T-helper 1 cell treated with Interleukin-12 subunit alpha and Interleukin-12 subunit beta and Interleukin-4 antibody, amounts not matched to agents 30 ng/mL and 1 ng/mL, for 36 hours (primary cell): ENCODE results near the gene GSG1L. TPM values are rescaled to one million over a fixed set of nuclear protein-coding genes. Genes with fewer than 3 reads are reported as not detected.

Experiments used
- intact Hi-C: fragments of 100-400 bp; cut with micrococcal nuclease; formaldehyde crosslinking; loops from one replicate; pipeline ENCODE4 v1.15.1; 2024
- total RNA-seq: library from RNA; stranded (reverse); gene quantifications from 2 replicates; pipeline ENCODE4 v1.2.3, GENCODE V29; 2022

Gene GSG1L
- total RNA-seq, 1 donor from 2014 or later, result not detected

DNA sequence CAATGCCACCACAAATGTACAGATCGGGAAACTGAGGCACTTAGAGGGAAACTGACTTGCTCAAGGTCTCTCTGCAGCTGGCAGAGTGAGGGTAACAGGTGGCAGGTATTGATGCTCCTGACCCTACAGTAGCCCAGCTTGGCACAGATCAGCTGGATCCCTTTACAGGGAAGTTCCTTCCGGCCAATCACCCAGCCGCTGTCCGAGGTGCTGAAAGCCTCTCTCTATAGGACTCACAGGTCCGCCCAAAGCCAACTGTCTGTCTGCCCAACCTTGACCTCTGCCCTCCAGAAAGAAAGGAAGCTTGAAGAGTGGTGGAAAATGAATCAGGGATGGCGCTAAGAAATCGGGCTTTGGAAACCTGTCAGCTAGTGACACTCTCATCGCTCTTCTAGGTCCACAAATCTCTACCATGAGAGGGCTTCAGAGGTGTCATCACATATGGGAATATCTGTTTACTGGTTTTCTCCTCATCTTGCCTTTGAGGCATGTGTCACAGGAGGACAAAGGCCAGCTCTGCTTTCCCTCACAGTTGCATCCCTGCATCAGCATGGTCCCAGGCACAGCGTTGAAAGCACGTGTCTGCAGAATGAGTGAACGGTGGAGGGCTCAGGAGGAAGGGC, 267.4 kb downstream of the GSG1L start:
- intact Hi-C loops, result no loop called here

- intact Hi-C loops, result no loop called here
Observed at GRCh38 chr16:27793249-27793622, 270.3 kb downstream of the GSG1L start.

DNA sequence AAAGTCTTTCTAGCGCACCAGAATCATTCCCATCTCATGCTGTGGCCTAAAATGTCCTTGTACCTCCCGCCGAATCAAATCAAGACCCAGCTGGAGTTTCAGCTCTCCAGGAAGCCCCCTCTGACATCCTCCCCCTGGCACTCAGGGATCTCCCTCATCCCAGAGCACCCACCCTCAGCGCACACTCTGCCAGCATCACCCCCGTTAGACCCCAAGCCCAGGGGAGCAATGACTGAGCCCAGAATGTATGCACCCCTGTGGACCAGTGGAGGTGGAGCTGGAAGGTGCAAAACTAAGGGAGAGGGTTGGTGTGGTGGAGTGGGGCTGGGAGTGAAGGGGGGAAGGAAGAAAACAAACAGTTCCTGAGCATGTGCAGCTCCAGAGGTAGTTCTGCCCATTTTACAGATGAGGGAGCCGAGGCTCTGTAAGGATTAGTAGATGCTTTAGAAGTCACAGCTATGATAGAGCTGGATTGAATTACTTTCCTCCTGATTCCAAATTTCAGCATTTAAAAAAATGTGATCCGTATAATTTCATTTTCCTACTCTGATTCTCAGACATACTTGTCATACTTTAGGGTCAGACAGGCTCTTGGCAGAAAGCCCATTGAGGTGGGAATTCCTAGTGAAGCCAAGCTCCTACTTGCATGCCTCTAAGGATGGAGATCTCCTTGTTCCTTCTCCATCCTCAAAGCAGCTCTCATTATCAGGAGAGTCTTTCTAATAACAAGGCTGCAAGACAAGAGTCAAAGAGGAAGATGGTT, 270.8 kb downstream of the GSG1L start:
- intact Hi-C loops, result no loop called here

DNA sequence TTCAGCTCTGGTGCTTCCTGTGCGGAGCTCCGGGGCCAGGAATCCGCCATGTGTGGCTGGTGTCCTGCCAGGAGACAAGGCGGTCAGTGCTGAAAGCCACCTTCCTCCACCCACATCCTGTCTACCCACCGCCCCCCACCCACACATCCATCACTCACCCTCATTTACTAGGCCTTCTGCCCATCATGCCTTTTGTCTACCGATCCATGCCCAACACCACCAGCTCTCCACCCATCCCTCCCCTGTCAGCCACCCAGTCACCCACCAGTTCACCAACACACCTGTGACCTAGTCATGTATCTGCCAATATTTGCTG, 272.2 kb downstream of the GSG1L start:
- intact Hi-C loops, result no loop called here

DNA sequence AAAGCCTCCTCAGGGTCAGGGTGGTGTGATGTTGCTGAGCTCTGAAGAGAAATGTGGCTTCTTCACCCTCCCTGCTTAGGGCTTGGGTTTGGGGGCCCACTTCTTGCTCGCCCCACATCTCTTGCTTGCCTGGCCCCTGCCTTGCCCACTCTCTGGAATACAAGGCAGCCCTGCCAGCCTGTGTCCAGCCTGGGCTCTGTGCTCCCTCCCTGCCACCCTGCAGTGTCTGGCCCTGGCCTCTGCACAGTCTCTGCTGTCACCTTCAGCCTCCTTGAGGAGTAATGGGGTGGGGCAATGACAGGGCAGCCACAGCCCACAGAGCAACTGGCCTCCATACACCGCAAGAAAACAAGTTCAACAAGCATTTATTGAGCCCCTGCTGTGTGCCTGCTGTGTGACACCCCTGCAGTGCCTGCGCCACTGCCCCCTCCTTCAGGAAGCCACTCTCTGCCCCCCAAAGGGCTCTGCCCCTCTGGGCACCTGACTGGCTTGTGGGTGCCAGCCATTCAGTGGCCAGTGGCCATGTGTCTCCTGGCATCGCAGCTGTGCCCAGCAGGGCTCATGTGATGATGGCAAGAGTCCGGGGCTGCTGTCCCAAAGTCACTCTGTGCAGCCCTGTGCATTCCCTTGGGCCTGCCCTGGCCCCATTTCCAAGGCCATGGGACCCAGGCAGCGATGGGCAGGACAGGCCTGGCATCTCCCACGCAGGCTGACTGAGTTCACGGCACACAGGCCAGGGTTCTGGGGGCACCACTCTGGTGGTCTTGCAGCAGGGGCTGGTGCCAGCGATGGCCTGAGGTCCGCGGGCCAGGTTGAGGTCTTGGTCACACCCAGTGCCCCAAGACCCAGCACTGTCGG, 272.7 kb downstream of the GSG1L start:
- intact Hi-C loops, result no loop called here

DNA sequence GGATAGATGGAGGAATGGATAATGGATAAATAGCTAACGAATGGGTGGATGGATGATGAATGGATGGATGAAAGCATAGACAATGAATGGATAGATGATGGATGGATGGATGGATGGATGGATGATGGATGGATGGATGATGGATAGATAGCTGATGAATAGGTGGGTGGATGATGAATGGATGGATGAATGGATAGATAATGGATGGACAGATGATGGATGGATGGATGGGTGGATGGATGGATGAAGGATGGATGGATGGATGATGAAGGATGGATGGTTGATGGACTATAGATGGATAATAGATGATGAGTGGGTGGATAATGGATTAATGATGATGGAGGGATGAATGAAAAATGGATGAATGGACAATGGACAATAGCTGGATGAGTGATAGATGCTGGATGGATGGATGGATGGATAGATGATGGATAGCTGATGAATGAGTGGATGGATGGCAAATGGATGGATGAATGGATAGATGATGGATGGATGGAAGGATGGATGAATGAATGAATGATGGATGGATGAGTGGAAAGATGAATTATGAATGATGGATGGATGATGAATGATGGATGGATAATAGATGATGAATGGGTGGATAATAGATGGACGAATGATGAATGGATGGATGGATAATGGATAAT, 273.8 kb downstream of the GSG1L start:
- intact Hi-C loops, result no loop called here

DNA sequence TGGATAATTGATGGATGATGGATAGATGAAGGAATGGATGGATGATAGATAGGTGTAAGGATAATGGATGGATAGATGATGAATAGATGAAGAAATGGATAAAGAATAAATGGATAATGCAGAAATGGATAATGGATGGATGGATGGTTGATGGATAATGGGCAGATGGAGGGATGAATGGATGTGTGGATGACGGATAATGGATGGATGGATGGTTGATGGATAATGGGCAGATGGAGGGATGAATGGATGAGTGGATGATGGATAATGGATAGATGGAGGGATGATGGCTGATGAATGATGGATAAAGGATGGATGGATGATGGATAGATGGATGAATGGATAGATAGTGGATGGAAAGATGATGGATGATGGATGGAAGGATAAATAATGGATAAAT, 274.4 kb downstream of the GSG1L start:
- intact Hi-C loops, result no loop called here

DNA sequence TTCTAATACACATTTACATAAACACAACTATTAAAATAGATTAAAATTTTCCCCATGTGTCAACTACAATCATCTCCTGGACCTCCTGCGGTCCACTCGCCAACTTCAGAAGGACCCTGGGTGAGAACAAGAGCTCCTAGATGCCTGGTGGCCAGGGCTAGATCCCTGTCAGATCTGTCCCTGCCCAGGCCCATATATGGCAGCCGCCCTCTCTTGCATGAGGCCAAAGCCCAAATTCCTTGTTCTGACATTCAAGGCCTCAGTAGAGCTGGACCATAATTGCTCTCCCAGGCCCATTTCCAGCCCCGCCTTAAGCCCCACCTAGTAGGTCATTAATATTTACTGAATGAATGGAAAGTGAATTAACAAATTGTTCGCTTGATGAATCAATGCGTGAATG, 275.8 kb downstream of the GSG1L start:
- intact Hi-C loops, result no loop called here

DNA sequence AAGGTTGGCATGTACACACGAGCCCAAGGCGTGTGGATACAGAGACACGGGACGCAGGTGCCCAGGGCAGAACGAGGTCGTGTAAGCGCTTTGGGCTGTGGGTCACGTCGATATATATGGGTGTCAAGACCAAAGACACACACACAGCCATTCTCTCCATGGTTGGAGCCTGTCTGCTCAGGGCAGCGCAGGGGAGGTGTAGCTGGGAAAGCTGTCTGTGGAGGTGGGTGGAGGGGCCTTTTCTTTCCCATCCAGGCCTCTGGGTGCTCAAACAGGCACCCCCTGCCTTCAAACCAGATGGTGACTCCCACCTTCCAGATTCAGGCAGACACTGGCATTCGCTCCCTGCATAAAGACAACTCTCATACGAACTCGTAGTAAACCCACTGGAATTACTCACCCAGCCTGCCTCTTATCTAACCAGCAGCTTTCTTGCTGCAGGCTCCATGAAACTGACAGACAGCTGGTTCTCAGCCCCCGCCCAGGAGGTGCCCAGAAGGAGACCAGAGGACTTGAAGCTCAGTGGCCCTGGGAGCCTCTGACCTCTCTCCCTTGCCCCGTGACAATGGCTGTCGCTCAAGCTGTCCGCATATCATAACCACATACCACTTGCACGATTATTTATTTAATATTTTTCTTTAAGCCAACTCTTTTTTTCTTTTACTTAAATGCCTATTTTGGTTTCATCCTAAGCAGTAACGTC, 276.4 kb downstream of the GSG1L start:
- intact Hi-C loops, result no loop called here

DNA sequence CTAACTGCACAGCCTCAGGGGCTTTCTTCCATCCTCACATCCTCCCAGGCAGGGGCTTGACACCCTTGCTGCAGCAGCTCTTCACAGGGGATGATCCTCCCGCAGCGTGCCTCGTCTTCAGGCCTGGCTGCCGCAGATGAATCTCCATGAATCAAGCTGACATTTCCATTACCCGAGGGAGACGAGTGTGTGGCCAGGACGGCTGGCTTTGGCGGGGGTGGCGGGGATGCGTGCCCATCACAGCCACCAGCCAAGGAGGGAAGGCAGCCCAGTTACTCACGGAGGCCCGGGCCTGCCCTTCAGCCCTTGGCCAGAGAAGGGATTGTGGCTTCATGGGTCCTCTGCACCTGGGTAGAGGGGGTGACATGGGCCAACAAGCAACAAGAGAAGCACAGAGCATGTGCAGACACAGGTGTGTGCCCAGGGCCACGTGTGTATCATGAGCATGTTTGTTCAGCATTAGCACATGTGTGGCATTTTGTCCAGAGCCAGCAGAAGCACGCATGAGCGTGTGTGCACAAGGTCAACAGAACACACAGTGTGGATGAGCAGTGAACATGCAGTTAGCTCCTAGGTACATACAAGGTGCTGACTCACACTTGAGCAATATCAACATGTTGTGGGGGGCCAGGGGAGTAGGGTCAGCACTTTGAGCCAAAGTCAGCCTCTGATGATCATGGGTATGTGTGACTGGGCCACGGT, 277.1 kb downstream of the GSG1L start:
- intact Hi-C loops, result no loop called here

- intact Hi-C loops, result no loop called here
Observed at GRCh38 chr16:27785307-27785678, 278.2 kb downstream of the GSG1L start.

- intact Hi-C loops, result no loop called here
Observed at GRCh38 chr16:27784351-27785306, 278.9 kb downstream of the GSG1L start.

GRCh38 chr16:27781981-27782880, 281.3 kb downstream of the GSG1L start:
- intact Hi-C loops, result no loop called here

DNA sequence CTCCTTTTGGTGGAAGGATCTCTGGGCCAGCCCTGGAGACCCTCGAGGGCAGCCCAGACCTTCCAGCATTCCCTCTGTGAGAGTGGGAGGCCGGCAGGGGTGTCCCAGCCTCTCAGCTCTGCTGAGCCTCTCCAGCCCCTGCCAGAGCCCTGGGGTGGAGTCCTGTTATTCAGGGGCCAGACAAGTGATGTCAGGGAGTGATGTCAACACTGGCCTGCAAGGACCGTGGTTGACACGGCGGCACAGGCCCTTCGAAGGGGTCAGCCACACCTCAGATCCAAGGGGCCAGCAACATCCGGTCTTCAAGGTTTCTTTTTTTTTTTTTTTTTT, 282.4 kb downstream of the GSG1L start:
- intact Hi-C loops, result no loop called here

DNA sequence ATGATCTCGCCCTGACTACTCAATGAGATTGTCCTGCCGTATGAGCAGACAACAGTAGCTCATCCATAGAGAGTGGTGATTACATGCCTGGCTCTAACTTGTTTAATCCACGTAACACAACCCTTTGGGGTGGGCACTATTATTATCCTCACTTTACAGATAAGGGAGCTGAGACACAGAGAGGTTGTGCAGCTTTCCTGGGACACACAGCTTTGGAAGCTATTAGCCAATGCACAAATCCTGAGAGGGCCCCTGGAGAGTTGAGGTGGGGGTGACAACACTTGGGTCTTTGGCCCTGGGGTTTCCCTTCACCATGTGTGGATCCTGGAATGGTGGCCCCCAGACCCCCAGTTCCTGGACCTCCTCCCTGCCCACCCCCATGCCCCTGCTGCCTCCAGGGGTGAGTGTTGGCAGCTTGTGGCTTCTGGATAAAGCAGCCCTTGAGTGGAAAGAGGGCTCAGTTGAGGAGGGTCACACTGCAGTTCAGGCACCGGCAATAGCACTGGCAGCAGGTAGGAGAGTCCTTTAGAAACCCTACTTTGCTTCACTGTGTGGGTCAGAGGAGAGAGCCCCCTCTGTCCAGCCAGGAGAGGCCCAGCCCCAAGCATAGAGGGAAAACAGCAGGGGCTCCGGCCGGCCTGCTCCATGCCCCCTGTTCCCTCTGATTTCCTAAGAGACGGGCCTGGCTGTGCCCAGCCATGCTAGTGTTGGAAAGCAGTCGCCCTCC, 282.9 kb downstream of the GSG1L start:
- intact Hi-C loops, result no loop called here

GRCh38 chr16:27779641-27780164, 283.8 kb downstream of the GSG1L start:
- intact Hi-C loops, result no loop called here

DNA sequence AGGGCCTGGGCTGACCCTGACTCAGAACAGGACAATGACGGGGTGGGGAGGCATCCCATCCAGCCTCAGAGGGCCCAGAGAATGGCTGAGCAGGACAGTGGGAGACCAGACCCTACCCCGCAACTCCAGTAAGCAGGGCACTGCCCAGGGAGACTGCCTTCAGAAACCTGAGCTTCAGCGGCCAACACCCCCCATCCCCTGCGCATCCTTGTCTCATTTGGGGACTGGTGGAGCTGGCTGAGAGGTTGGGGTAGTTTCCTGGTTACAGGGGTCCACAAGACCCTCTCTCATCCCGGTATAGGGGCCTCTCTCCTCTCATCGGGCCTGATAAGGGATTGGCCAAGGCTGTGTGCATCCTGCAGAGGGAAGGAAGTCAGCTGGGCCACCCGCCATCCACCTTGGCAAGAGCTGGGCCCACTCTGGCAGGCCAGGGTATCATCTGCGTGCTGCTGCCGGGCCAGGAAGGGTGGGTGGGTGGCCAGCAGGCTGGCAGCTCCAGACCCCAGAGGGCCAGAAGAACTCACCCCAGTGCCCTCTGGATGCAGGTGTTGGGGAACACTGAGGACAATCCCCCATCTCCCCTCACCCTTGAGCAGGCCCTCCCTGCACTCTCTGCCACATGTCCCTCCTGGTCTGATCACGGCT, 284.5 kb downstream of the GSG1L start:
- intact Hi-C loops, result no loop called here
